Testis (tissue), 2 donors: ENCODE measurements around the gene PSMD13.

ENCODE experiments used
- CTCF ChIP-seq, 3 experiments: fragments of 450-650 bp in 2 of 3; fragments of 200-600 bp in 1 of 3; sonication (generic) in 1 of 3; IDR thresholded peaks; one replicate each; pipeline ENCODE4 v1.5.1; 2016 to 2019; ENCODE audit warnings: antibody characterized with exemption in 3 of 3, mild to moderate bottlenecking in 2 of 3, moderate library complexity in 1 of 3
- POLR2A ChIP-seq: fragments of 450-650 bp; IDR thresholded peaks from one replicate; pipeline ENCODE4 v1.6.1; 2017; ENCODE audit warnings: antibody characterized with exemption, mild to moderate bottlenecking, moderate library complexity

- TF ChIP-seq POLR2A = peak; percentile 40
- no peak for TF ChIP-seq CTCF (IDR thresholded peaks at IDR 0.05)
Measured at GRCh38 chr11:208181-208916, 28.4 kb upstream of the PSMD13 start.
